IPS-15b (cell line): Measurements from ENCODE around the gene GALNT15.

Experiments used
- H3K27me3 ChIP-seq: one replicate; pipeline ENCODE4 v1.6.1; 2013; ENCODE audit warnings: low read length; ENCODE audit not compliant: control insufficient read depth, insufficient read depth
- H3K36me3 ChIP-seq: one replicate; pipeline ENCODE4 v1.6.1; 2013; ENCODE audit warnings: low read length; ENCODE audit not compliant: control insufficient read depth, insufficient read depth
- H3K4me1 ChIP-seq: one replicate; pipeline ENCODE4 v1.6.1; 2013; ENCODE audit warnings: mild to moderate bottlenecking, low read length; ENCODE audit not compliant: control insufficient read depth, insufficient read depth
- H3K4me3 ChIP-seq: one replicate; pipeline ENCODE4 v1.5.1; 2013; ENCODE audit warnings: low read depth, low read length
- H3K9ac ChIP-seq: one replicate; pipeline ENCODE4 v1.6.1; 2013; ENCODE audit warnings: low read depth, mild to moderate bottlenecking, low read length
- H3K9me3 ChIP-seq: one replicate; pipeline ENCODE4 v1.6.1; 2013; ENCODE audit warnings: mild to moderate bottlenecking, low read length; ENCODE audit not compliant: control insufficient read depth, insufficient read depth

The GALNT15 gene

GRCh38 chr3:16179771-16180736 lies 5.6 kb downstream of the GALNT15 start:
- Histone ChIP-seq H3K36me3 (no peaks in the 10 kb centered on the region), H3K4me3 (no peak overlapping the region), H3K9ac (no peak overlapping the region), H3K27me3 (peaks cover 6% of the 10 kb centered on the region), H3K4me1 (peaks cover 4% of the 10 kb centered on the region), H3K9me3 (no peaks in the 10 kb centered on the region)

- Histone ChIP-seq H3K4me1 (peaks cover 4% of the 10 kb centered on the region), H3K9me3 (no peaks in the 10 kb centered on the region), H3K9ac (no peak overlapping the region), H3K27me3 (peaks cover 6% of the 10 kb centered on the region), H3K36me3 (no peaks in the 10 kb centered on the region), H3K4me3 (no peak overlapping the region)
Measured at GRCh38 chr3:16180737-16181134, 6.3 kb downstream of the GALNT15 start.

GRCh38 chr3:16181361-16181760 lies 6.9 kb downstream of the GALNT15 start:
- Histone ChIP-seq H3K4me3 (no peak overlapping the region), H3K4me1 (peaks cover 4% of the 10 kb centered on the region), H3K36me3 (no peaks in the 10 kb centered on the region), H3K9ac (no peak overlapping the region), H3K9me3 (no peaks in the 10 kb centered on the region), H3K27me3 (peaks cover 6% of the 10 kb centered on the region)

GRCh38 chr3:16182183-16182582 lies 7.7 kb downstream of the GALNT15 start:
- H3K4me3 ChIP-seq, result no peak overlapping the region
- H3K9ac ChIP-seq, result no peak overlapping the region
- no peaks in the 10 kb centered on the region for H3K36me3 ChIP-seq
- peaks cover 6% of the 10 kb centered on the region for H3K27me3 ChIP-seq
- peaks cover 4% of the 10 kb centered on the region for H3K4me1 ChIP-seq
- H3K9me3 ChIP-seq, result no peaks in the 10 kb centered on the region

GRCh38 chr3:16182612-16183011 lies 8.1 kb downstream of the GALNT15 start:
- Histone ChIP-seq H3K27me3 (peaks cover 6% of the 10 kb centered on the region), H3K9me3 (no peaks in the 10 kb centered on the region), H3K4me3 (no peak overlapping the region), H3K4me1 (peaks cover 4% of the 10 kb centered on the region), H3K9ac (no peak overlapping the region), H3K36me3 (no peaks in the 10 kb centered on the region)

GRCh38 chr3:16183082-16183481 lies 8.6 kb downstream of the GALNT15 start:
- Histone ChIP-seq H3K36me3 (no peaks in the 10 kb centered on the region), H3K27me3 (peaks cover under 1% of the 10 kb centered on the region), H3K9ac (no peak overlapping the region), H3K9me3 (no peaks in the 10 kb centered on the region), H3K4me1 (peaks cover 4% of the 10 kb centered on the region), H3K4me3 (no peak overlapping the region)

- no peaks in the 10 kb centered on the region for H3K36me3 ChIP-seq
- H3K4me3 ChIP-seq, result no peak overlapping the region
- H3K27me3 ChIP-seq, result no peaks in the 10 kb centered on the region
- H3K9me3 ChIP-seq, result no peaks in the 10 kb centered on the region
- H3K9ac ChIP-seq, result no peak overlapping the region
- peaks cover 4% of the 10 kb centered on the region for H3K4me1 ChIP-seq
Measured at GRCh38 chr3:16183601-16184270, 9.3 kb downstream of the GALNT15 start.

- H3K36me3 ChIP-seq, result no peaks in the 10 kb centered on the region
- no peaks in the 10 kb centered on the region for H3K9me3 ChIP-seq
- no peaks in the 10 kb centered on the region for H3K27me3 ChIP-seq
- H3K4me3 ChIP-seq, result no peak overlapping the region
- no peaks in the 10 kb centered on the region for H3K4me1 ChIP-seq
- no peak overlapping the region for H3K9ac ChIP-seq
Measured at GRCh38 chr3:16186086-16186485, 11.6 kb downstream of the GALNT15 start.

GRCh38 chr3:16186565-16186964 lies 12.1 kb downstream of the GALNT15 start:
- H3K27me3 ChIP-seq, result no peaks in the 10 kb centered on the region
- no peaks in the 10 kb centered on the region for H3K36me3 ChIP-seq
- no peaks in the 10 kb centered on the region for H3K9me3 ChIP-seq
- no peak overlapping the region for H3K4me3 ChIP-seq
- H3K9ac ChIP-seq, result no peak overlapping the region
- H3K4me1 ChIP-seq, result no peaks in the 10 kb centered on the region

- H3K4me3 ChIP-seq, result no peak overlapping the region
- no peaks in the 10 kb centered on the region for H3K36me3 ChIP-seq
- H3K9me3 ChIP-seq, result no peaks in the 10 kb centered on the region
- H3K27me3 ChIP-seq, result no peaks in the 10 kb centered on the region
- no peaks in the 10 kb centered on the region for H3K4me1 ChIP-seq
- no peak overlapping the region for H3K9ac ChIP-seq
Measured at GRCh38 chr3:16187213-16187790, 12.8 kb downstream of the GALNT15 start.

- Histone ChIP-seq H3K9me3 (no peaks in the 10 kb centered on the region), H3K4me1 (no peaks in the 10 kb centered on the region)
Measured at GRCh38 chr3:16188071-16188470, 13.6 kb downstream of the GALNT15 start.

More at GRCh38 chr3:16188071-16188470, 13.6 kb downstream of the GALNT15 start:
- Histone ChIP-seq H3K27me3 (no peaks in the 10 kb centered on the region), H3K9ac (no peak overlapping the region), H3K36me3 (no peaks in the 10 kb centered on the region), H3K4me3 (no peak overlapping the region)
